ENCODE measurements around the gene PPP2R2D.

- TF ChIP-seq CTCF (IDR thresholded peaks at IDR 0.05 in 4 of 5, conservative IDR thresholded peaks at IDR 0.05 in 1 of 5) (no peak), POLR2A (IDR thresholded peaks at IDR 0.05) (no peak)
These were observed 43.4 kb upstream of the PPP2R2D start for GRCh38 chr10:131857156-131858117.

Data from gastrocnemius medialis (tissue), 4 donors.